ENCODE data around the gene KIAA1958.

Gene KIAA1958

DNA sequence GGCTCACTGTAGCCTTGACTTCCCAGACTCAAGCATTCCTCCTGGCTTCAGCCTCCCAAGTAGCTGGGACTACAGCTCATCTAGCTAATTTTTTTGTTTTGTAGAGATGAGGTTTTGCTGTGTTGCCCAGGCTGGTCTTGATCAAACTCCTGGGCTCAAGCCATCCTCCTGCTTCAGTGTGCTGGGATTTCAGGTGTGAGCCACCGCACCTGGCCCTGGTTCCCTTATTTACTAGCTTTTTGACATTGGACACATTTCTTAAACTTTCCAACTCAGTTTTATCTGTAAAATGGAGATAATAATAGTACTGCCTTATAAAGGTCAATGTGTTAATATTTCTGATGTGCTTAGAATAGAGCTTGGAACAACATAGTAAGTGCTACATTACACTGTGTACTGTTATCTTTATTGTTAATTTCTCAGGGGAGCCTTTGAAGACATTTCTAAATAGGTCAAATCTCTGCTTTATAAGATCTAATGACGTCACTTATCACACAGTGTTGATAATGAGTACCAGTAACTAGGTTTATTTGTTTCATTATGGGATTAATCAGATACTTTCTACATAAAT is 66.7 kb downstream of the KIAA1958 start:
- peaks cover 2% of the 10 kb centered on the region for H3K36me3 Mint-ChIP-seq
- no peaks in the 10 kb centered on the region for H3K9me3 Mint-ChIP-seq

DNA sequence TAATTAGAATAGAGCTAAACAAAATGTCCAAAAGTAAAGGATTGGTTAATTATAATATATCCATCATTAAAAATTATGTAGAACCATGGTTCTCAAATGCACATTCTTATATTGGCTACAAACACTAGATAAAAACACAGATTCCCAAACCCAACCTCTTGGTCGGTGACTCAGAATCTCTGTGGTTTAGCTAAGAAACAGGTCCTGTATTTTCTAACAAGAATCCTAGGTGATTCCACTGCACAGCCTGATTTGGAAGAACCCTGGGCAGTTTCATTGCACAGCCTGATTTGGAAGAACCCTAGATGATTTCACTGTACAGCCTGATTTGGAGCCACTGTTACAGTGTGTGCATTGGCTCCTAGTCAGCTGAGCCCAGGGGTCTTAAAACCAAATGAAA is 67.9 kb downstream of the KIAA1958 start:
- Mint-ChIP-seq H3K27ac (no peak overlapping the region), H3K27me3 (no peaks in the 10 kb centered on the region), H3K4me1 (peaks cover 7% of the 10 kb centered on the region), H3K36me3 (peaks cover 2% of the 10 kb centered on the region), H3K9me3 (no peaks in the 10 kb centered on the region), H3K4me3 (no peak overlapping the region)

More for the DNA sequence above, 66.7 kb downstream of the KIAA1958 start:
- Mint-ChIP-seq H3K27me3 (no peaks in the 10 kb centered on the region), H3K4me1 (peaks cover 3% of the 10 kb centered on the region), H3K4me3 (no peak overlapping the region), H3K27ac (no peak overlapping the region)

DNA sequence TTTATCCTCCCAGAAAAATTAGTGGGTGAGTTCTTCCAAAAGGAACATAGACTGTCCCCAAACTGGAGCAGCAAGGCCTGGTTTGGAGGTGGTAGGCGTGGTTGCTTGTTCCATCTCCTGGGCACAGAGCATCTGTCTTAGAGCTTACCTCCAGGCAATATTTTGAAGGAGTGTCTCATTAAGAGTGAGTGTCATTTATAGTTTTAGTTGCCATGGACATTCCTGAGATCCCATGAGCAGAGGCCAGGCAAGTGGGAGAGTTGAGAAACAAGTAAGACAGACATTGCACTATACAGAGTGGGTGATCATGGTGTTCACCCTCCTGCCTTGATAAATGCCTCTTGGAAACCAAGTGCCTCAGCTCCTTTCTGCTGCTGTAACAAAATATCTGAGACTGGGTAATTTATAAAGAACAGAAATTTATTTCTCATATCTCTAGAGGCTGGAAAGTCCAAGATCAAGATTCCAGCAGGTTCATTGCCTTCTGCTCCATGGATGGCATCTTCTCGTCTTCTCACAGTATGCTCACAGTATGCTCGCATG is 68.5 kb downstream of the KIAA1958 start:
- Mint-ChIP-seq H3K27me3 (no peaks in the 10 kb centered on the region), H3K36me3 (peaks cover 2% of the 10 kb centered on the region), H3K4me3 (no peak overlapping the region), H3K9me3 (no peaks in the 10 kb centered on the region), H3K4me1 (peaks cover 7% of the 10 kb centered on the region), H3K27ac (no peak overlapping the region)

DNA sequence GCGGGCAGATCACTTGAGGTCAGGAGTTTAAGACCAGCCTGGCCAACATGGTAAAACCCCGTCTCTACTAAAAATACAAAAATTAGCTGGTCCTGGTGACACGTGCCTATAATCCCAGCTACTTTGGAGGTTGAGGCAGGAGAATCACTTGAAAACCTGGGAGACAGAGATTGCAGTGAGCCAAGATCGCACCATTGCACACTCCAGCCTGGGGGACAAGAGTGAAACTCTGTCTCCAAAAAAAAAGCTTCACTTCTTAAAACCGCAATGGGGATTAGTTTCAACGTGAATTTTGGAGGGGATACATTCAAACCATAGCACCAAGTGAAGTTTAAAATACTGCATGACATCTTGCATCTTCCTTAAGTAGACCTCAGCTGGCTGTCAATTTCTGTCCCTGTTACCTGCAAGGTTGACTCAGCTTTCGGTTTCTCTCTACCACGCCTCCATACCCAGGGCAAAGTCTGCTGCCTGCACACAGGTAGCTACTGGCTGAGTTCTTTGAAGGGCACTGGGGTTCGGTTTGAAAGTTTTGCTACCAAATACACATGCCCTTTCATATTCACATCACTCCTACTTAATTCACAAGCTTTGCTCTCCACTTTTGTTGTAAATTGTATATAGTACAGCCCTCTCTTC is 69.3 kb downstream of the KIAA1958 start:
- Mint-ChIP-seq H3K4me3 (no peak overlapping the region), H3K36me3 (peaks cover 2% of the 10 kb centered on the region), H3K27ac (no peak overlapping the region), H3K9me3 (no peaks in the 10 kb centered on the region), H3K27me3 (no peaks in the 10 kb centered on the region), H3K4me1 (peaks cover 7% of the 10 kb centered on the region)

DNA sequence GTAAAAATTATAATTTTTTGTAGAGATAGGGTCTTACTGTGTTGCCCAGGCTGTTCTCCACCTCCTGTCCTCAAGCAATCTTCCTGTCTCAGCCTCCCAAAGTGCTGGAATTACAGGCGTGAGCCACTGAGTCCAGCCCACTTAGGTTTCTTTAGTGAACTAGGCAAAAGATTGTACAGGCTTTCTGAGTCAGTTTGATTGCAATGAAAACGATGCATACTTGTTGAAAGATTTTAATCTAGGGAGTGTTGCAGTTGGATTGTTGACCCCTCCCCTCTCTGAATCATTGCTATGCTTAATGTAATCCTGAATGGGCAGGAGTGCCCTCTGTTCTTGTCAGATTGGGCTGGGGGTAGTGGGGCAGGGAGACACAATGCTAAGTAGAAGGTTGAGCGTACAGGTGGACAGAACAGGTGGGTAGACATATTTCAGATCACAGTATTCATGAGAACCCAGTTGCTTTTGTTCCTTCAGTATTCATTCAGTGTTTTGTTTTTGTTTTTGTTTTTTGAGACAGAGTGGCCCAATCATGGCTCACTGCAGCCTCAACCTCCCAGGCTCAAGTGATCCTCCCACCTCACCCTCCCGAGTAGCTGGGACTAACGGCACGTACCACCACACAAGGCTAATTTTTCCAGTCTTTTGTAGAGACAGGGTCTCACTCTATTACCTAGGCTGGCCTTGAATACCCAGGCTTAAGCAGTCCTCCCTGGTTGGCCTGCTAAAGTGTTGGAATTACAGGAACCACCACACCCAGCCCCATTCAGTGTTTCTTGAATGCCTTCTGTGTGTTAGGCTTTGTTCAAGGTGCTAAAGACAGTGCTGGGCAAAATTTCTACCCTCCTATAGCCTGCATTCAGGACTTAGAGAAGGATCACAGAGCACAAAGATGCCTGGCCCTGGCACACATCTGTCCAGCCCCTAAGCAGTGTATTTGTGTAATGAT is 70.1 kb downstream of the KIAA1958 start:
- Mint-ChIP-seq H3K27me3 (no peaks in the 10 kb centered on the region), H3K36me3 (peaks cover 2% of the 10 kb centered on the region), H3K4me3 (no peak overlapping the region), H3K27ac (no peak overlapping the region), H3K9me3 (no peaks in the 10 kb centered on the region), H3K4me1 (peaks cover 4% of the 10 kb centered on the region)

DNA sequence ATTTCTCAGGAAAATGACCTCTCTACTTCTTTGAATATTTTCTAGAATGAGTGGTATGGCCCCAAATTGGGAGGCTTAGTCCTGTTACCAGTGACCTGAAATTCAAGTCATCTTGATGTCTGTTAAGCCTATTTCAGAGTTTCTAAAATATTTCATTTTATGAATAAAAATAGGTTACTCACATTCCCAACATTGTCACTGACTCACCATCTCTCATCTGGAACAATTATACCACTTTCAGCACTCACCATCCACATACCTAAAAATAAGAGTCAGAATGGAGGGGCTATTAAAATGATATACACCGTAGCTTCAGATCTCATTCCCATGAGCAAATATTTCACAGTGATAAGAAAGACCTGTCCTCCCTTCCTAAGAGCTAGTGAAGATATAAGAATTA is 71.8 kb downstream of the KIAA1958 start:
- Mint-ChIP-seq H3K4me3 (no peak overlapping the region), H3K27me3 (no peaks in the 10 kb centered on the region), H3K27ac (no peak overlapping the region), H3K36me3 (peaks cover 2% of the 10 kb centered on the region), H3K9me3 (no peaks in the 10 kb centered on the region), H3K4me1 (peaks cover 4% of the 10 kb centered on the region)

DNA sequence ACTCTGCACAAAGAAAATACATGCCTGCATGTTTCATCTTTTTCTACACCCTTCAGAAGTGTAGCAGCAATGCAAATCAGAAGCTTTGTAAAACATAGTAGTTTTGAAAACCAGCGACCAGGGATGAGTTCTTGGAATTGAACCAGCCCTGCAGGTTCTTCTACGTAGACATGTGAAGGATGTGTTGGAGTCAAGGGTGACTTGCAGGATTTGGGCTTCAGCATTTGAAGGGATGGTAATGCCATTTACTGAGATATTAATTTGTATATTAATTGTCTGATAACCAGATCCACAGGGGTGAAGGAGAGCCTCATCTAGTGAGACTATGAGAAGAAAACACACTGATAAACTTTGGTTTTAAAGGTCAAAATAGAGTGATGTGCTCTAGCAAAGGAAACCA is 72.4 kb downstream of the KIAA1958 start:
- H3K4me3 Mint-ChIP-seq, result no peak overlapping the region
- peaks cover 4% of the 10 kb centered on the region for H3K4me1 Mint-ChIP-seq
- H3K36me3 Mint-ChIP-seq, result peaks cover 2% of the 10 kb centered on the region
- no peak overlapping the region for H3K27ac Mint-ChIP-seq
- no peaks in the 10 kb centered on the region for H3K9me3 Mint-ChIP-seq
- H3K27me3 Mint-ChIP-seq, result no peaks in the 10 kb centered on the region

DNA sequence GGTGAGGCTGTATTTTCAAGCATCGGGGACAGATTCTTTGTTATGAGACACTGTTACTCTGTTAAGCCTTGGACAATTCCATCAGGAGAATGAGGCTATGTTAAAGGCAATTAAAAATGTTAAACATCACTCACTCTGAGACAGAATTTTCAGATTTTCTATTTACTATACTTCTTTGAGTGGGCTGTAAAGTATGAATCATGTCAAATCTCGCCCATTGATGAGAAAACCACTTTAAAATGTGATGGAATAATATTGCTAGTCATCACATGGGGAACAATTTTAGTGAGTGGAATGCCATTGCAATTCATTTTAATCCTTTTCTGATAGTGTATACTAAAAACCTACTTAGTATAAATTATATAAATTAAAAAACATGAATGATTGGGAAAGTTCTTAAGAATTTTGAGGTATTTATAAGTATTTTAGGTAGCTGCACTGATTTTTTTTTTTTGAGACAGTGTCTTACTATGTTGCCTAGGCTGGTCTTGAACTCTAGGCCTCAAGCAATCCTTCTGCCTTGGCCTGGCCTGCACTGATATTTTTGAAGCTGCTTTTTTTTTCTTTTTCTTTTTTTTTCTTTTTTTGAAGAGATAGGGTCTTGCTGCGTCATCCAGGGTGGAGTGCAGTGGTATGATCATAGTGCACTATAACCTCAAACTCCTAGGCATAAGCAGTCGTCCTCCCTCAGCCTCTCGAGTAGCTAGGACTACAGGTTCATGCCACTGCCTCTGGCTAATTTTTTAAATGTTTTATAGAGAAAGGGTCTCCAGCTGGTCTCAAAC is 73.2 kb downstream of the KIAA1958 start:
- Mint-ChIP-seq H3K27me3 (no peaks in the 10 kb centered on the region), H3K27ac (no peak overlapping the region), H3K9me3 (no peaks in the 10 kb centered on the region), H3K4me1 (peaks cover 4% of the 10 kb centered on the region), H3K4me3 (no peak overlapping the region), H3K36me3 (no peaks in the 10 kb centered on the region)

DNA sequence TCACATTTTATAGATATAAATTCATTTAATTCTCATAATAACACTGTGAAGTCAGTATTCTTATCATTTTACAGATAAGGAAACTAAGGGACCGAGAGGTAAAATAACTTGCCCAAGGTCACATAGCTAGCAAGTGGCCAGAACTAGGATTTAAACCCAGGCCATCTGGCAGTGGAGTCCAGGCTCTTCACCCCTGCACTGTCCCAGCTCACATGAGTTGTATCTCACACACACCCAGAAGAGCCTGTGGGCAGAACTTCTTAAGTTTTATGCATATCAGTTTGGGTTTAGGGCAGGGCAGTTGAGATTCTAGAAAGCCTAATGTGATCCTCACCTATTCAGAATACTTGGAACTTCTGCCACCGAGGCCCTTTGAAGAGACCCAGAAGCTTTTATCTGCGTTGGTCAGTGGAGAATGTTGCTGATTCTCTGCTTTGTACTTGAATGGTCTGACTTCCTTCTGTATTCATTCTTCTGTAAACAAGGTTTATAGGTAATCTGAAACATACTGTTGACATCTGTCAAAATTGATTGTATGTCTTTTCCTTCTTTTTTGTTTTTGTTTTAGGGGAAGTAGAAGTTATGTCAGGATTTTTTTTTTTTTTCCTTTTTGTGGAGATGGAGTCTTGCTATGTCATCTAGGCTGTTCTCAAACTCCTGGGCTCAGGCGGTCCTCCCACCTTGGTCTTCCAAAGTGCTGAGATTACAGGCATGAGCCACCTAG is 75.8 kb downstream of the KIAA1958 start:
- Mint-ChIP-seq H3K4me1 (peaks cover 4% of the 10 kb centered on the region), H3K27ac (no peak overlapping the region), H3K36me3 (no peaks in the 10 kb centered on the region), H3K27me3 (no peaks in the 10 kb centered on the region), H3K4me3 (no peak overlapping the region), H3K9me3 (no peaks in the 10 kb centered on the region)

DNA sequence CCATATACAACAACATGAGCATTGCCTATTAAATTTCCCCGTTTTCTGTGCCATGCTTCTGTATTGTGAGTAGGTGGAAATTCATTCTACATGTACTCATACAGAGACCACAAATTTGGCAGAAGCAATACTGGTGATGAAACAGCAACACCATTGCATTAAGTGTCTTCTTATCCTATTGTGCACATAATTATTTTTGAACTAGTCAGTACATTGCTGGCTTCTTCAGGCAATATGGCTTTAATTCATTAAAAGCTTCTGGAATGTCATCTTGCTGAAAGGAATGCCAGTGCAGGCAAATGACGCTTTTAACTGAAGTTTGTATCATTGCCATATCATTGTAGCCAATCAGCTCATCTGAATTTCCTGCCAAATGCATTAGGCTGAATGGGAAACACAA is 82.6 kb downstream of the KIAA1958 start:
- Mint-ChIP-seq H3K27me3 (no peaks in the 10 kb centered on the region), H3K36me3 (peaks cover under 1% of the 10 kb centered on the region), H3K27ac (no peak overlapping the region), H3K4me3 (no peak overlapping the region), H3K9me3 (no peaks in the 10 kb centered on the region), H3K4me1 (no peaks in the 10 kb centered on the region)

DNA sequence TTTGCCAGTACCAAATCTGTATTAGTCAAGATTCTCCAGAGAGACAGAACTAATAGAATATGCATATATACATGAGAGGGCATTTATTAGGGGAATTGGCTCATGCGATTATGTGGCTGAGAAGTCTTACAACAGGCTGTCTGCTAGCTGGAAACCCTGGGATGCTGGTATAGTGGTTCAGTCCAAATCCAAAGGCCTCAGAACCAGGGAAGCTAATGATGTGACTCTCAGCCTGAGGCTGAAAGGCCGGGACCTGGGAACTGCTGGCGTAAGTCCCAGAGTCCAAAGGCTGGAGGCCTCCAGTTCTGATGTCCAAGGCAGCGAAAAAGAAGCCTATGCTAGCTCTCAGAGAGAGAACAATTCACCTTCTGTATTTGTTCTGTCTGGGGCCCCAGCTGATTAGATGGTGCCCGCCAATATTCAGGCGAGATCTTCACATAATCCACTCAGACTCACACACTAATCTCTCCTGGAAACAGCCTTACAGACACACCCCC is 84.1 kb downstream of the KIAA1958 start:
- Mint-ChIP-seq H3K27ac (no peak overlapping the region), H3K27me3 (no peaks in the 10 kb centered on the region), H3K4me1 (no peaks in the 10 kb centered on the region), H3K9me3 (no peaks in the 10 kb centered on the region), H3K36me3 (peaks cover 14% of the 10 kb centered on the region), H3K4me3 (no peak overlapping the region)

DNA sequence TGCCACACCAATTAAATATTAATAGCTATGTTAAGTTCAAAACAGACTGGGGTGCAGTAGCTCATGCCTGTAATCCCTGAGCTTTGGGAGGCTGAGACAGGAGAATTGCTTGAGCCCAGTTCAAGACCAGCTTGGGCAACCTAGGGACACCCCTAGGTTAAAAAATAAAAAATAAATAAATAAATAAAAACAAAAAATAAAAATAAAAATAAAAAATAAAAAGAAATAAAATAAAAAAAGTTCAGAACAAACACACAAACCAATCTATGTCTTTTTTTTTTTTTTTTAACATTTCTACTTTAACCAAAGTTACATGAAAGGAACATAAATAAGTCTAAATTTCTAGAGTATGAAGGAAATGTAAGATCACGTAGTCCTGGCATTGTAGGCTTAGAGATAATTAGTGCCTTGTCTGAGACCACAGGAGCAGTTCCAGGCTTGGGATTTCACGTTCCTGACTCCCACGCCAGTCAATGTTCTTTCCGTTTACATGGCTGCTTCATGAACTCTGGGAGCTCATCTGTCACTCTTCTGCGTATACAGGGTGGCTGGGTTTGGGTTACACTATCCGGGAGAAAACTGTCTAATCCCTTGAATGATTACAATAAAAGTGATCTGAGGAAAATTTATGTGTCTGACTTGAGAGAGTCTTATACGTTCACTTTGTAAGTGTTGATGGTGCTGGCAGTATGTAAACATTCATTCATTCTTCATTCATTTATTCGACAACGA is 85.2 kb downstream of the KIAA1958 start:
- no peaks in the 10 kb centered on the region for H3K27me3 Mint-ChIP-seq

DNA sequence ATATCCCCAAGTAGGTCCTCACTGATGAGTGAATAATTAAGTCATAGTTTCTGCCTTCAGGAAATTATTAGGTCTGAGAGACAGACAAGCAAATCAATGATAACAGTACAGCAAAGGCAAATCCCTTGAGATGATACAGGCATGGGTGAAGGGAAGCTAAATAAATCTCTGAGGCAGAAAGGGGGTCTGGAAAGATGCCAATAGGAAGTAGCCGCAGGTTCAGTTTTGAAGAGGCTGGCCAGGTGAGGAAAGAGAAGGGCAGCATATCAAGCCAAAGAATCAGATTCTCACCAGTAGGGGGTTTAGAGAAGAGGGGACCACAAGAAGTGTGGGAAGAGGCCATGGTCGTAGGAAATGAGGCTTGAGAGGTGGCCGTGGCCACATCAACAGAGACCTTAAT is 85.8 kb downstream of the KIAA1958 start:
- H3K27ac Mint-ChIP-seq, result no peak overlapping the region
- H3K4me1 Mint-ChIP-seq, result no peaks in the 10 kb centered on the region
- H3K36me3 Mint-ChIP-seq, result peaks cover 19% of the 10 kb centered on the region
- H3K27me3 Mint-ChIP-seq, result no peaks in the 10 kb centered on the region
- H3K4me3 Mint-ChIP-seq, result no peak overlapping the region
- no peaks in the 10 kb centered on the region for H3K9me3 Mint-ChIP-seq

More for the DNA sequence above, 85.2 kb downstream of the KIAA1958 start:
- H3K9me3 Mint-ChIP-seq, result no peaks in the 10 kb centered on the region
- peaks cover 19% of the 10 kb centered on the region for H3K36me3 Mint-ChIP-seq
- no peak overlapping the region for H3K27ac Mint-ChIP-seq
- H3K4me1 Mint-ChIP-seq, result no peaks in the 10 kb centered on the region
- no peak overlapping the region for H3K4me3 Mint-ChIP-seq

DNA sequence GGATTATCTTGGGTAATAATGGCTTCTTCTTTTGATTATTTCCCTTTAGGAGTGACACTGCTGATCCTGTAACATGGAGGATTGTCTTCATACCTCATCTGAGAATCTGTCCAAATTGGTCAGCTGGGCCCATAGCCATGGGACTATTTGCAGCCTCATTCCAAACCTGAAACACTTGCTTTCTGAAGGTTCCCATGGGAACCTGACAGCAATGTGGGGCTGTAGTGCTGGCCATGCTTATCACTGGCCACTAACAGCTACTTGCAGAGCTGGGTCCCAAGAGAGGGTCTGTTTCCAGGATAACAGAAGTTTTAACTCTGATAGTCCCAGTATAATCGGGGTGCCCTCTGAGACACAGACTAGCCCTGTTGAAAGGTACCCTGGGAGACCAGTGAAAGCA is 87.4 kb downstream of the KIAA1958 start:
- H3K27ac Mint-ChIP-seq, result no peak overlapping the region
- peaks cover 19% of the 10 kb centered on the region for H3K36me3 Mint-ChIP-seq
- H3K27me3 Mint-ChIP-seq, result no peaks in the 10 kb centered on the region
- no peak overlapping the region for H3K4me3 Mint-ChIP-seq
- H3K4me1 Mint-ChIP-seq, result no peaks in the 10 kb centered on the region
- H3K9me3 Mint-ChIP-seq, result no peaks in the 10 kb centered on the region
